Ureter (tissue), 1 donor: ENCODE results near the gene GCH1. TPM values are rescaled to one million over a fixed set of nuclear protein-coding genes. Genes with fewer than 3 reads are reported as not detected.

ENCODE experiments used
- DNase-seq: peaks from one replicate; pipeline ENCODE4 v3.0.0-alpha.2; 2020; ENCODE audit warnings: low spot score
- total RNA-seq: library from RNA; stranded (reverse); gene quantifications from one replicate; pipeline ENCODE4 v1.2.4, GENCODE V29; 2023
- donor health status: DM: yes; HTN: yes; CAD: no.

The GCH1 gene
- total RNA-seq, 1 donor from 2014 or later: 13.8 TPM

DNA sequence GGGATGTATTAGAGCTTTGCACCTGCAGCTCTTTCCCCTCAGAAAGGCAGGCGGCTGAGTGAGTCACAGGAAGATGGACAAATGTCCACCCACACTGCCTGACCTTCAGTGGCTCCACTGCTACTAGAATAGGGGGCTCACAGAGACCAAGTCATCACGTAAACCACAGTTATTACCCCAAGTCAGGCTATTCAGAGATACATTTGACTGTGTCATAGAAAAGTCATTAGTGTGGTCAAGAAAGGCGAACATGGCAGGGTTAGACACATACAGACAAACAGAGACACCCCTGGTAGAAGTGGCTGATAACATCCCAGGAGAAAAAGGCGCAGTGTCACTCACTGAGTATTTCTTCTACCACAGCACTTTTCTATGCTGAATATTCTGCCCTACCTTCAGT is 36.0 kb downstream of the GCH1 start:
- DNase-seq: no peak

DNA sequence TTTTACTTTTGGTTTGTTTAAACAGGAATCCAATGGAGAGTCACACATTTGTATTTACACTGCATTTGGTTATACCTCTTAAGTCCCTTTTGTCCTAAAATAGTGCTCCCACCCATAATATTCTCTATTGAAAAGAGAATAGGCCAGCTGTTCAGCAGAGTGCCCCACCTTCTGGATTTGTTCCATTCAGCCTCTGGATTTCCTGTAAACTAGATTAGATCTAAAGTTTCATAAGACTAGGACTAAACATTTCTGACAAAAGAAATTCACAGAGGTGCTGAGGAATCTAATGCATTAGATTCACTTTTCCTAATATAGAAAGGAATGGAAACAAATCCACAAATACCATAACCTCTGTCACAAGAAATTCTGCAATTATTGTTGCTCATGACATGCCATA is 38.1 kb downstream of the GCH1 start:
- no peak for DNase-seq

DNA sequence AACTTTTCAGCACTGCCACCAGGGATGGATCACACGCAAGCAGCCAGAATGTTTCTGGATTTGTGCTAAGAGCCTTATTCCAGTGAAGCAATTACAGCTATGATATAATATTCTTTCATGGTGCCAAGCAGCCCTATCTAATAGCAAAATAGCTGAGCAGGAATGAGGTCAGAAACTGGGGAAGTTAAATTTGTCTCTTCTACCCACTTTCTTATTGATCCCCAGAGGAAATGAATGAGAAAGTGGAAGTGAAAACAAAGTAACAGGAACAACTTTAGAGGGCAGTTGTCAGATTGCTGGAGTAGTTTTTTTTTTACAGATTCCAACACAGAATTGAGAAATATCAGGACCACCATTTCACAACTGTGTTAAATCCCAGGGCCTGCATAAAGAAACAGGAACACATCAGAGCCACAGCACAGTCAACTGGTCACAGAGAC is 44.8 kb downstream of the GCH1 start:
- no peak for DNase-seq

DNA sequence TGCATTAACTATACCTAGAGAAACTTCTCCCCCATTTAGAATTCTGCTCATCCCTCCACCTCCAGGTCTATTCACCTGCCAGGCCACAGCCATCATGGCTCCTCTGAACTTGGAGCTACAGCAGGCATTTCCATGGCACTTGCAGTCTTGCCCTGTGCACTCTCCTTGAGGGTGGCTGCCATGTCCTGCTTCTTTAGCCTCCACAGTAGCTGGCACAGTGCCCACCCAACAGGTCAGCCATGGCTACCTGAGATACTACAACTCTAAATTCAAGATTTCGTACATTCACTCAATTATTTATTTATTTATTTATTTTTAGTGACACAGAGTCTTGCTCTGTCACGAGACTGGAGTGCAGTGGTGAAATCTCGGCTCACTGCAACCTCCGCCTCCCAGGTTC is 46.5 kb downstream of the GCH1 start:
- no peak for DNase-seq

DNA sequence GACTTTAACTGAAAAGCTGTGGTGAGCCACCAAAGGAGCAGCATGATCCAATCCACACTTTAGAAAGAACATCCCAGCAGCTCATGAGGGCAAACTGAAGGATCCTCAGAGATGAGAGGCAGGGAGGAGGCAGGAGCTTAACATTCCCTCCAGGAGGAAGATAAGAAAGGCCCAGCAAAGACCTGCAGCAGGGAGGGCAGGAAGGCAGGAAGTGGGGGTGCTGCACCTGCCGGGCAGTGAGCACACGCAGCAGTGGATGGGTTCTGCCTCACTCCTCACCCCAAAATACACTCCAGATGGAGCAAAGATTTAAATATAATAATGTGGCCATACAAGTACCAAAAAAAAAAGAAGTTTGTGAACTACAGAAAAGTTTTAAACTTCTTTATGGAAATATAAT is 48.4 kb downstream of the GCH1 start:
- no peak for DNase-seq

DNA sequence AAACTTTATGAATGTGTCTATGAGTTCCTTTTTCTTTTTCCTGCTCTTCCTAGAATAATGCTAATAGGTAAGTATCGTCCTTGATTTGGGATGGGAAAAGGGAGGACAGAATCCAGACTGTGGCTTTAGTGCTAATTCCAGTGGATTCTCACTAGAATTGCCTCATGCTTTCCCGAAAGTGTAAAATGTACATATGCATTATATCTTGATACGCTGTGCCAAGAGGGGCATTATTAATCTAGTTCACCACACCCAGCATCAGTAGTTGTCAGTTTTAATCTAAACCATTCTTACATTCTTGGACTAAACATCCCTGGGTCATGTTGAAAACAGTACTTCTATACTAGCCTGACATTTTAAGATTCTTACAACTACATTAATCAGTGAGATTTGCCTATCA is 49.3 kb downstream of the GCH1 start:
- no peak for DNase-seq

DNA sequence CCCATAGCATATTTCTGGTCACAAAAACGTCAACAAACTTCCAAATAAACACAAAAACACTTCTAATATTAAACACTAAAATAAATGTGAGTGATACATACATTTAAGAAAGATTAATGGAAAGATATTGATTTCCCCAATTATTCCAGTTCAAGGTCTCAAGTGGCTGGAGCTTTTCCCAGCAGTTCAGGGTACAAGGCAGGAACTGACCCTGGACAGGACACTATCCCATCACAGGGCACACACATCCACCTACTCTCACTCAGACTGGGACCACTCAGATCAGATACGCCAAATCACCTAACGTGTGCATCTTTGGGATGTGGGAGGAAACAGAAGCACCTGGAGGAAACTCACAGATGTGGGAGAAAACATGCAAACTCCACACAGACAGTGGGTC is 50.4 kb downstream of the GCH1 start:
- DNase-seq: no peak

DNA sequence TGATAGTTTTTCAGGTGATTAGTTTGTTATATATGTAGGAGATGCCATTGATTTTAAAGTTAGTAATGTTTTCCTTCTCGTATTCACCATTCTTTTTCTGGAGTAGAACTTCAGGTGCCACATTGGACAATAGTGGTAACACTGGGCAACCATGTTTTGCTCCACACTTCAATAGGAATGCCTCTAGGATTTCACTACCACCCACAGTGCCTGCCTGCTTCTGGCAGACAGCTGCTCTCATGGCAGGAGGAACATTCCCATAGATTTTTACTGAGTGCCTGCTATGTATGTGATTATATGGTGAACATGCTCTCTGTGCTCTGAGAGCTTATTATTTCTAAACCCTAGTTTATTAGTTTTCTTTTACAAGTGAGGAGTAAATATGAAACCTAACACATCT is 53.7 kb downstream of the GCH1 start:
- no peak for DNase-seq

DNA sequence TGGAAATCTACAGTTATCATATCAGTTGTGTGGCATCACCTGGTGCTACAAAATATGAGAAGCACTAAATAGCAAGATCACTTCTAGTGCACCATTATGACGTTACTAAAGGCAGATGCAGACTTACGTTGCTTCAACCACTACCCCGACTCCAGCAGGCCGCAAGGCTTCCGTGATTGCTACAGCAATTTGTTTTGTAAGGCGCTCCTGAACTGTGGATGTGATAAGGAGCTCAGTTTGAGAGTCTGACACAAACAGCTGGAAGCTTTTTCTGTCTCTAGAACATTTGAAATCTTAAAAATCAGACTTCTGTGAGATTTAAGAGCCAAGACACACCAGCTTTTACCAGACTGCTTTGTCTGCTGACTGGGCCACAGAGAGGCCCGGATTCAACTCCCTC is 57.0 kb downstream of the GCH1 start:
- DNase-seq: no peak

DNA sequence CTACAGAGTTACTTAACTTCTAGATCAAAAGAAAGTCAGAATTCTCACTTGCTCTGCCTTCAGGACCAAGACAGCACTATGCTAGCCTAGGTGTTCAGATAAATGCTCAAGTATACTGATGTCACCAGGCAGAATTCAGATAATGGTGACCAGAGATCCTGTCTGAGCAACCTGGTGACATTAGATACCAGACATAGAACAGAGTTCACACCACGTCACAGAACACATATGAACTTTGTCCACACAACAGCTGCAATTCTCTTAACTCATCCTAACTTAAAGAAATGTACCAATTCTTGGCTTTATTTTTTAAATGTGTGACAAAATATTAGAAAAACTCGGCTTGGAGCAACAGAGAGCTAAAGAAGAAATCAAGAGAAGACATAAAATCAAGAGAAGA is 58.1 kb downstream of the GCH1 start:
- no peak for DNase-seq

DNA sequence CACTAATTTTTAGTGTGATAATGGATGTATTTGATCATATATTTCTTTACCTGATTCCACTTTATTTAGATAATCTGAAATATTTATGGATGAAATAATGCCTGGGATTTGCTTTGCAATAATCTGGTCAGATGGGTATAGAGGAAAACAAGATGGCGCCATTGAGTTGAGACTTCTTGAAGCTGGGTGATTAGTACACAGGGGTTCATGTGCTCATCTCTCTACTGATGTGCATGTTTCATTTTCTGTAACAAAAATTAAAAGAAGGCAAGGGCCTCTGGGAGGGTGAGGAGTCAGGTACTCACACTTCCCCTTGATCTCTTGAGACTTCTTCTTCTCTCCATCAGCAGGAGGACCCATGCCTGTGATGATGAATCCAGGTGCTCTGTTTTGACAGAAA is 61.8 kb downstream of the GCH1 start:
- no peak for DNase-seq

DNA sequence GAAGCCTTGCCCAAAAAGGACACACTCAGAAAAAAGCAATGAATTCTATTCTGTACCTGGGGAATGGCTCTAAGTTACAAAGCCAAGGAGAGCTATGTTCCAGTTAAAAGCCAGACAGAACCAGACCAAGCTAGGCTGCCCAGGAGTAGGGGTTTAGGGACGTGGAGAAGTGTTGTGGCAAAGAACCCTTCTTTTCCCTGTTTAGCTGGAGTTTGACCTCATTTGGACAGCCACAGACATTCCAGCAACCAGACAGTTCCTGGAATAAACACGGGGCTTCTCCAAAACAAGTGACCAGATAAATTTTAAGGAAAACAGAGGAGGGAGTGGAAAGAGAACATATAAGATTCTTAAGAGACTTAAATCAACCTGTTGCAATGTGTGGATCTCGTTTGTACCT is 62.3 kb downstream of the GCH1 start:
- no peak for DNase-seq

DNA sequence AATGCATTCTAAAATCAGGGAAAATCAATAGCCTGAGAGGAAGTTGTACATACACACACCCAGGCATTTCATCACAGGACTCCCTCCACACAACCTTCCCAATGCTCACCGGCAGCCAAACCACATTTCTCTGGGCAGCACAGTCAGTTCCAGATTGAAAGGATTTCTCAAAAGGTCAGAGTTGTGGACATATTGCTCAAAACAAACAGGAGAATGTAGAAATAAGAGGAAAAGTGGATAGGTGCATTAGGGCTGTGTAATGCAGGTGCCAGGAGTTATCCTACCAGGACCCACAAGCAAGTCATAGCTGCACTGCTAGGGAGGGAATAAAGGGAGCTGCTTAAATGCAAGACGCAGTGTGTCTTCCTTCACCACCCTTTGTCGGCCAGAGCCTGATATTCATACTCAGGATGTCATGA is 62.9 kb downstream of the GCH1 start:
- no peak for DNase-seq

DNA sequence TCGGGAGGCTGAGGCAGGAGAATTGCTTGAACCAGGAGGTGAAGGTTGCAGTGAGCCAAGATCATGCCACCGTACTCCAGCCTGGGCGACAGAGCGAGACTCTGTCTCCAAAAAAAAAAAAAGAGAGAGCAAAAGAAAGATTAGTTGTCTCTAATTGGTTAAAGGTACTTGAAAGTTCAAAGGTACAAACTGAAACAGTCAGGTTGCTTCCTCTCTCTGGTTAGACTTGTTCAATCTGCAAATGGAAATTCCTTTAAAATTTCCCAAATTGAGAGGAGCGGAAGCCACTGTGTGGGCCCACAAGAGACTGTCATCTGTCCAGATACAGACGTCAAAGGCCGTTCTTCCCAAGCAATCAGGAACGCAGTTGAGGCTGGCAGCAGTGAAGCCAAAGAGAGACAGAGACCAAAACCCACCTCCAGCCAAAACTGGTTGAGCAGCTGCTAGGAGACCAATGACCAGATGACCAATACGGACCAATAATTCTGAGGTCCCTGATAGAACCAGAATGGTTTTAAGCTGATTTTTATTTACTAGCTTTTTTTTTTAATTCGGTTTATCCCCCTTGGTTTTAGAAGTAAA is 63.6 kb downstream of the GCH1 start:
- no peak for DNase-seq

DNA sequence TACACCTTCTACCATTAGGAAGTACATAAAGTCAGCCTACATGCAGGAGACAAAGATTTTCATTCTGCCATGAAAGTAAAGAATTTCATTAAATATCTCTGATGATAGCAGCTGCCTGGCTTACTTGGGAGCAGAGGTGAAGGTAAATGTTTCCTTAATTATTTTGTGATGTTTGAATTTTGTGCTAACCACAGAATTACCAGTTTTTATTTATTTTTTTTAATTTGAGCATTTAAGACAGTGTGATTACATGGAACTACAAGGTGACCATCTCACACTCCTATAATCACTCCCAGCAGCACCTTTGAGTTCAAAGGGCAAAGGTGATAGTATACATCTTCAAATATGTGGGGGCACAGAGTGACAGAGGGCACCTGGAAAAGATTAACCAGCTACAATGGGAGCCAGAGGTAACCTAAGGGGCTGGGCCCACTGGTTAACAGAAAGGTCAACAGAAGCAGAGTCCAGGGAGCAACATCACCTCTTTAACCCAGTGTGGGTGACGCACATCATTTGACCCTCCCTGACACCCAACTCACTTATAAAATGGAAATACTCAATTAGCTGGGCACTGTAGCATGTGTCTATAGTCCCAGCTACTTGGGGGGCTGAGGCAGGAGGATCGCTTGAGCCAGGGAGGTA is 65.0 kb downstream of the GCH1 start:
- no peak for DNase-seq

DNA sequence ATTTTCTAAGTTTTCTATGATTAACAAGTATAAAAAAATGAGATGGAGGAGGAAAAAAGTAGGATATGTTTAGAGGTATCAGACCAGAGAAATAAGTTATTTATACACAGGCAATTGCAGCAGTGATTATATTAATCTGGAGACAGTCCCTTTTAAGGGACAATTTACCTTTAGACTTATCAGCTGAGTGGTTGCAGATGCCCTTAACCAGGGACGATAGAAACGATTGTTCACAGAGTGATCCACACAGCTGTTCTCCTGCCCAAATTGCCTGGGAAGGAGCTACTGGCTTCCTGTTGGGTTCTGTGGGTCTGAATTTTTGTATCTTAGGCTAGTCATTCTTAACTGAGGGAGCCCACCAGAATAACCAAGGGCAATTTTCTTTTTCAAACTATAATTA is 66.4 kb downstream of the GCH1 start:
- DNase-seq: no peak

DNA sequence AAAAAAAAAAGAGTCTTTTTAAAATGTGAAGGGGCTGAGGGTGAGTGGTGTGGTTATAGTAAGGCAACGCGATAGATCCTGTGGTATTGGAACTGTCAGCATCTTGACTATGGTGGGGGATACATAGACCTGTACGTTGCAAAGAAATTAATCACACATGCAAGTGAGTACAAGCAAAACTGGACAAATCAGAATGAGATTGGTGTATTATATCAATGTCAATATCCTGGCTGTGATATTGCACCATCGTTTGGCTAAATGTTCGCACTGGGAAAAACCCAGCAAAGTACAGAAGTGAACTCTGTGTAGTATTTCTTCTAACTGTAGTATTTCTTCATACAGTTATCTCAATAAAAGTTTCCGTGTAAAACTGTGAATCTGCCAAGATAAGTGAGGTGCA is 67.9 kb downstream of the GCH1 start:
- no peak for DNase-seq

DNA sequence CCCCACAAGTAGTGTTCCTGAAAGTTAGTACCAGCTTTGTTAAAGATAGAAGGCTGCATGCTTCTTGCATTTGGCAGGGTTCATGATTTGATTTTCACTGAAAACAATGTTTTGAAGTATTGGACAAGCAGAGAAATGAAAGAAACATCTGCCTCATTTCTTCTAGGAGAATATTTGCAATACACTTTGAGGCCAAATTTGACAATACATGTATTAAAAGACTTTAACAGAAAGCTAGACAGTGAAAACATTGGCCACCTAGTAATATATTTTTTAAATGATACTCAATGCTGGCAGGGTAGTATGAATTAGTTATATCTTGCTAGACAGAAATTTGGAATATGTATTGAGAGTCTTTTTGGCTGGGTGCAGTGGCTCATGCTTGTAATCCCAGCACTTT is 68.5 kb downstream of the GCH1 start:
- no peak for DNase-seq

DNA sequence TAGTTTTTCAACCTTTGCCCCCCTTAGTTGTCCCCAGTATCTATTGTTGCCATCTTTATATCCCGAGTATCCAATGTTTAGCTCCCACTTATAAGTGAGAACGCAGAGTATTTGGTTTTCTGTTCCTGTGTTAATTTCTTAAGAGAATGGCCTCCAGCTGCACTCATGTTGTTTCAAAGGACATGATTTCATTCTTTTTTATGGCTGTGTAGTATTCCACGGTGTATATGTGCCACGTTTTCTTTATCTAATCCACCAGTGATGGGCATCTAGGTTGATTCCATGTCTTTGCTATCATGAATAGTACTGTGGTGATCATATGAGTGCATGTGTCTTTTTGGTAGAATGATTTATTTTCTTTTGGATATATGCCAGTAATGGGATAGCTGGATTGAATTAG is 72.0 kb downstream of the GCH1 start:
- no peak for DNase-seq

DNA sequence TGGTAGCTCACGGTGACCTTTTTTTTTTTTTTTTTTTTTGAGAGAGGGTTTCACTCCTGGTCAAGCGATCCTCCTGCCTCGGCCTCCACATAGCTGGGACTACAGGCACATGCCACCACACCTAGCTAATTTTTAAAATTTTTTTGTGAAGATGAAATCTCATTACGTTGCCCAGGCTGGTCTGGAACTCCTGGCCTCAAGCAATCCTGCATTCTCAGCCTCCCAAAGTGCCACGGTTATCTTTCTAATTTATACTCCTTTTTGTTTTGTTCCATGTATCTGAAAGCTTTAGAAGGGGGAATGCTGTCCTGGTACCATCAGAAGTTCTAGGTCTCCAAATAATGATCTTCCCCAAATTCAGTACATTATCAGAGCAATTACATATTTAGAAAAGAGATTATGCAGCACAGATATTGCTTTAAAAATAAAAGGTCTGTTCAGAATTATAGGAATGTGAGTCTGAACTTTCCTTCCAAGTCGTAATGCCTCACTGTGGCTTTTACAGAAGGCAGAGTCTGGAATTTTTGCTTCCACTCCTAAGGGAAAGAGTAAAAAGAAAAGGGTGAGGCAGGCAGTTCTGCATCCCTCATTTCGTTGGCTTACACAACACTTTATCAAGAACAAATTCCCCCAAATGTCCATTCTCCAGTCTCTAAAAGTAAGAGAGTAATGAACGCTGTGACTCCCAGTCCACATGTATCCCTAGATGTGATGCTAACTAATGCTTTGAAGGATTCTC is 73.0 kb downstream of the GCH1 start:
- no peak for DNase-seq

DNA sequence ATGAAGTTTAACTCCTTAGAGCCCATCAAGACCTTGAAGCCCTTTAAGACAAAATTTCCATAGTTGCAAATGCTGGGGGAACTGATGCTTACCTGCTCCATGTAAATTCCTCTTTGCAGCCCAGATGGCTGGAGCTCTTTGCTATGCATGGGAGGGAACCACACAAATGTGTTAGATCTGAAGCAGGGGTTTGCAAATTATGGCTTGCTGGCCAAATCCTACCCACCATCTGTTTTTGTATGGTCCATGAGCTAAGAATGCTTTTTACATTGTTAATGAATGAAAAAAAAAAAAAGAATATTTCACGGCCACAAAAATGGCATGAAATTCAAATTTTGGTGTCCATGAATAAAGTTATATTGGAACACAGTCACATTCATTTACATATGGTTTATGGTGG is 74.6 kb downstream of the GCH1 start:
- no peak for DNase-seq

DNA sequence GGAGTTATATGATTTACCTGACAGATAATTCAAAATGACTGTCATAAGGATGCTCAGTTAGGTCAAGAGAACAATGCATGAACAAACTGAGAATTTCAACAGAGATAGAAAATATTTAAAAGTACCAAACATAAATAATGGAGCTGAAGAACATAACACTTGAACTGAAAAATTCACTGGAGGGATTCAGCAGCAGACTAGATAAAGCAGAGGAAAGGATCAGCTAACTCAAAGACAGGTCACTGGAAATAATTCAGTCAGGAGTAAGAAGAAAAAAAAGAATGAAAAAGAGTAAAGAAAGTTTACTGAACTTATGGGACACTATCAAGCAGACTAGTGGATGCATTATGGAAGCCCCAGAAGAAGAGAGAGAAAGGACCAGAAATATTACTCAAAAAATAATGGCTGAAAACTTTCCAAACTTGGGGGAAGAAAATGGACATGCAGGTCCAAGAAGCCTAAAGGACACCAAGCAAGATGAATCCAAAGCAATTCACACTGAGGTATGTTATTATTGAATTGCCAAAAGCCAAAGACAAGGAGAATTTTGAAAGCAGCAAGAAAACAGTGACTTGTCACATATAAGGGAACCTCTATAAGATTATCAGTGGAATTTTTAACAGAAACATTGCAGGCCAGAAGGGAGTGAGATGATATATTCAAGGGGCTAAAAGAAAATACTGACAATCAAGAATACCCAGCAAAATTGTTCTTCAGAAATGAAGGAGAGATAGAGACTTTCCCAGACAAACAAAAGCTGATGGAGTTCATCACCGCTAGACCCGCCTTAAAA is 78.7 kb downstream of the GCH1 start:
- DNase-seq: no peak

DNA sequence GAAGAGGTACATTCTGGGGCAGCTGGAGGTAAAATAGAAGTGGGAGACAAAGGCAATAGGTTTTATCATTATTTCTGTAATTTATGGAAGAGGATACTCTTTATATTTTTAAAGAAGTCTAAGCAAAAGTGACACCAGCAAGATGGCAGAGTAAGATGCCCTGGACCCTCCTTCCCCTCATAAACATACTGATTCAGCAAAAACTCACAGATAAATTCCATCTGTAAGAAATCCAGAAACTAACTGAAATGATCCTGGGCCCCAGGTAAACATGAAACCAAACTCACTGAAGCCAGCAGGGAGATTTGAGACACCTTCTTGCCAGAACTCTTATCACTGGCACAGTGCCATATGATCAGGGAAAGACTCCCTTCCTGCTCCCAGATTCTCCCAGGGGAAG is 79.9 kb downstream of the GCH1 start:
- DNase-seq: no peak
